Activated CD4-positive, alpha-beta memory T cell treated with anti-CD3 and anti-CD28 coated beads for 36 hours (primary cell): ENCODE data around the gene HAO1. TPM values are rescaled to one million over a fixed set of nuclear protein-coding genes. Genes with fewer than 3 reads are reported as not detected.
A peak's percentile ranks its signal among the peaks of the same experiment; 100 is the strongest.

Source experiments
- CTCF ChIA-PET: fragments of 350-600 bp; sonication (Branson Sonifier 250); formaldehyde crosslinking; loops from one replicate; lab custom pipeline; 2021; ENCODE audit warnings: antibody characterized with exemption, inconsistent platforms; lab: Charles Lee
- POLR2A ChIA-PET: fragments of 350-600 bp; sonication (Branson Sonifier 250); formaldehyde crosslinking; loops from one replicate; lab custom pipeline; 2021; ENCODE audit warnings: antibody characterized with exemption; lab: Charles Lee
- DNase-seq: peaks from one replicate; pipeline ENCODE4 v3.0.0-alpha.2; 2020
- H3K27ac Mint-ChIP-seq: one replicate; pipeline ENCODE4 v1.8.0; 2021; ENCODE audit warnings: mixed read lengths
- H3K27me3 Mint-ChIP-seq: one replicate; pipeline ENCODE4 v1.8.0; 2021; ENCODE audit warnings: mixed read lengths
- H3K36me3 Mint-ChIP-seq: one replicate; pipeline ENCODE4 v1.8.0; 2021; ENCODE audit warnings: mixed read lengths
- H3K4me1 Mint-ChIP-seq: one replicate; pipeline ENCODE4 v1.8.0; 2021; ENCODE audit warnings: low read depth, mixed read lengths
- H3K4me3 Mint-ChIP-seq: one replicate; pipeline ENCODE4 v1.8.0; 2021; ENCODE audit warnings: mild to moderate bottlenecking, mixed read lengths
- H3K9me3 Mint-ChIP-seq: one replicate; pipeline ENCODE4 v1.8.0; 2021; ENCODE audit warnings: mixed read lengths
- intact Hi-C: fragments of 100-400 bp; cut with micrococcal nuclease; formaldehyde crosslinking; loops from one replicate; pipeline ENCODE4 v1.15.1; 2023
- total RNA-seq, 2 experiments: library from RNA; stranded (reverse); gene quantifications; one replicate each; pipeline ENCODE4 v1.2.3, GENCODE V29; 2021

HAO1 gene
- total RNA-seq, 2 experiments from 2014 or later, result not detected

GRCh38 chr20:7883741-7884140, 56.5 kb downstream of the HAO1 start:
- CTCF ChIA-PET, result no interaction called here
- no peaks in the 10 kb centered on the region for H3K36me3 Mint-ChIP-seq
- H3K4me1 Mint-ChIP-seq, result no peaks in the 10 kb centered on the region
- no peaks in the 10 kb centered on the region for H3K9me3 Mint-ChIP-seq
- H3K27ac Mint-ChIP-seq, result no peak overlapping the region
- no peak for DNase-seq
- POLR2A ChIA-PET, result no interaction called here
- no peaks in the 10 kb centered on the region for H3K27me3 Mint-ChIP-seq
- no peak overlapping the region for H3K4me3 Mint-ChIP-seq
- intact Hi-C loops, result no loop called here

- no peaks in the 10 kb centered on the region for H3K27me3 Mint-ChIP-seq
- CTCF ChIA-PET, result no interaction called here
- H3K27ac Mint-ChIP-seq, result no peak overlapping the region
- POLR2A ChIA-PET, result no interaction called here
- no peak overlapping the region for H3K4me3 Mint-ChIP-seq
- intact Hi-C loops, result no loop called here
- no peak for DNase-seq
- no peaks in the 10 kb centered on the region for H3K4me1 Mint-ChIP-seq
- H3K36me3 Mint-ChIP-seq, result no peaks in the 10 kb centered on the region
- H3K9me3 Mint-ChIP-seq, result no peaks in the 10 kb centered on the region
These were observed 56.9 kb downstream of the HAO1 start for GRCh38 chr20:7883309-7883708.

- Mint-ChIP-seq H3K27ac (no peak overlapping the region), H3K4me3 (no peak overlapping the region), H3K4me1 (no peaks in the 10 kb centered on the region), H3K36me3 (no peaks in the 10 kb centered on the region), H3K9me3 (no peaks in the 10 kb centered on the region), H3K27me3 (no peaks in the 10 kb centered on the region)
- no peak for DNase-seq
- CTCF ChIA-PET, result interaction anchor here (0.7 kb wide), 1 partner anchor 15 kb away, joined by 4 read pairs; no protein-coding TSS in a partner anchor
- POLR2A ChIA-PET, result no interaction called here
- intact Hi-C loops, result no loop called here
These were observed 58.2 kb downstream of the HAO1 start for GRCh38 chr20:7882076-7882475.

- ChIA-PET POLR2A (no interaction called here), CTCF (no interaction called here)
- intact Hi-C loops, result no loop called here
- no peak for DNase-seq
- Mint-ChIP-seq H3K9me3 (no peaks in the 10 kb centered on the region), H3K27ac (no peak overlapping the region), H3K4me3 (no peak overlapping the region), H3K27me3 (no peaks in the 10 kb centered on the region), H3K4me1 (no peaks in the 10 kb centered on the region), H3K36me3 (no peaks in the 10 kb centered on the region)
These were observed 58.7 kb downstream of the HAO1 start for GRCh38 chr20:7881551-7881950.

GRCh38 chr20:7879883-7880282, 60.4 kb downstream of the HAO1 start:
- no peak overlapping the region for H3K4me3 Mint-ChIP-seq
- no peaks in the 10 kb centered on the region for H3K4me1 Mint-ChIP-seq
- DNase-seq, result no peak
- H3K36me3 Mint-ChIP-seq, result no peaks in the 10 kb centered on the region
- POLR2A ChIA-PET, result no interaction called here
- H3K9me3 Mint-ChIP-seq, result no peaks in the 10 kb centered on the region
- H3K27ac Mint-ChIP-seq, result no peak overlapping the region
- CTCF ChIA-PET, result no interaction called here
- no peaks in the 10 kb centered on the region for H3K27me3 Mint-ChIP-seq
- intact Hi-C loops, result no loop called here

GRCh38 chr20:7868108-7868507, 72.2 kb downstream of the HAO1 start:
- Mint-ChIP-seq H3K27me3 (no peaks in the 10 kb centered on the region), H3K4me1 (no peaks in the 10 kb centered on the region), H3K36me3 (no peaks in the 10 kb centered on the region), H3K4me3 (no peak overlapping the region), H3K27ac (no peak overlapping the region), H3K9me3 (no peaks in the 10 kb centered on the region)
- DNase-seq, result no peak
- intact Hi-C loops, result no loop called here
- CTCF ChIA-PET, result no interaction called here
- POLR2A ChIA-PET, result no interaction called here

- intact Hi-C loops, result no loop called here
- Mint-ChIP-seq H3K4me3 (no peak overlapping the region), H3K27me3 (no peaks in the 10 kb centered on the region), H3K4me1 (no peaks in the 10 kb centered on the region), H3K27ac (no peak overlapping the region), H3K36me3 (no peaks in the 10 kb centered on the region), H3K9me3 (no peaks in the 10 kb centered on the region)
- CTCF ChIA-PET, result no interaction called here
- POLR2A ChIA-PET, result no interaction called here
- DNase-seq, result no peak
These were observed 74.0 kb downstream of the HAO1 start for GRCh38 chr20:7866285-7866684.

- ChIA-PET POLR2A (no interaction called here), CTCF (no interaction called here)
- Mint-ChIP-seq H3K4me3 (no peak overlapping the region), H3K27me3 (peaks cover 1% of the 10 kb centered on the region), H3K9me3 (no peaks in the 10 kb centered on the region), H3K36me3 (no peaks in the 10 kb centered on the region), H3K4me1 (no peaks in the 10 kb centered on the region), H3K27ac (no peak overlapping the region)
- intact Hi-C loops, result loop anchor here (2.0 kb wide), 1 partner anchor 1031 kb away; no protein-coding TSS in a partner anchor
- peak; percentile 10 for DNase-seq
These were observed 80.9 kb downstream of the HAO1 start for GRCh38 chr20:7859356-7859802.

GRCh38 chr20:7858734-7859250, 81.5 kb downstream of the HAO1 start:
- Mint-ChIP-seq H3K4me1 (no peaks in the 10 kb centered on the region), H3K27me3 (peaks cover 1% of the 10 kb centered on the region), H3K36me3 (no peaks in the 10 kb centered on the region), H3K27ac (no peak overlapping the region), H3K4me3 (no peak overlapping the region), H3K9me3 (no peaks in the 10 kb centered on the region)
- POLR2A ChIA-PET, result no interaction called here
- intact Hi-C loops, result loop anchor here (2.0 kb wide), 1 partner anchor 1030 kb away; no protein-coding TSS in a partner anchor
- no peak for DNase-seq
- CTCF ChIA-PET, result no interaction called here

- POLR2A ChIA-PET, result no interaction called here
- Mint-ChIP-seq H3K27me3 (peaks cover 1% of the 10 kb centered on the region), H3K36me3 (no peaks in the 10 kb centered on the region), H3K4me3 (no peak overlapping the region), H3K4me1 (no peaks in the 10 kb centered on the region), H3K27ac (no peak overlapping the region), H3K9me3 (no peaks in the 10 kb centered on the region)
- no peak for DNase-seq
- intact Hi-C loops, result no loop called here
- CTCF ChIA-PET, result no interaction called here
These were observed 83.5 kb downstream of the HAO1 start for GRCh38 chr20:7856756-7857155.

GRCh38 chr20:7855545-7855944, 84.7 kb downstream of the HAO1 start:
- H3K27me3 Mint-ChIP-seq, result peaks cover 3% of the 10 kb centered on the region
- H3K36me3 Mint-ChIP-seq, result no peaks in the 10 kb centered on the region
- no peaks in the 10 kb centered on the region for H3K4me1 Mint-ChIP-seq
- CTCF ChIA-PET, result no interaction called here
- no peak overlapping the region for H3K27ac Mint-ChIP-seq
- no peak for DNase-seq
- intact Hi-C loops, result no loop called here
- POLR2A ChIA-PET, result no interaction called here
- H3K9me3 Mint-ChIP-seq, result no peaks in the 10 kb centered on the region
- H3K4me3 Mint-ChIP-seq, result no peak overlapping the region

GRCh38 chr20:7853493-7853892, 86.8 kb downstream of the HAO1 start:
- POLR2A ChIA-PET, result no interaction called here
- no peak for DNase-seq
- Mint-ChIP-seq H3K4me1 (no peaks in the 10 kb centered on the region), H3K36me3 (no peaks in the 10 kb centered on the region), H3K4me3 (no peak overlapping the region), H3K27me3 (peaks cover 3% of the 10 kb centered on the region), H3K9me3 (no peaks in the 10 kb centered on the region), H3K27ac (no peak overlapping the region)
- intact Hi-C loops, result no loop called here
- CTCF ChIA-PET, result no interaction called here

- ChIA-PET POLR2A (no interaction called here), CTCF (no interaction called here)
- Mint-ChIP-seq H3K27me3 (peaks cover 1% of the 10 kb centered on the region), H3K4me1 (no peaks in the 10 kb centered on the region), H3K9me3 (no peaks in the 10 kb centered on the region), H3K4me3 (no peak overlapping the region), H3K27ac (no peak overlapping the region), H3K36me3 (no peaks in the 10 kb centered on the region)
- intact Hi-C loops, result no loop called here
- no peak for DNase-seq
These were observed 89.3 kb downstream of the HAO1 start for GRCh38 chr20:7850775-7851490.
